HEK293T (cell line): ENCODE data around the gene GRB14.

Source experiments
- FOXA1 ChIP-seq: fragments of 450-650 bp; IDR thresholded peaks from 2 replicates; pipeline ENCODE4 v1.6.1; 2016; ENCODE audit warnings: mild to moderate bottlenecking
- FOXM1 ChIP-seq: fragments of 450-650 bp; IDR thresholded peaks from 2 replicates; pipeline ENCODE4 v1.6.1; 2017; ENCODE audit warnings: mild to moderate bottlenecking, borderline replicate concordance
- SUZ12 ChIP-seq: fragments of 450-650 bp; IDR thresholded peaks from 2 replicates; pipeline ENCODE4 v1.6.1; 2016; ENCODE audit warnings: mild to moderate bottlenecking

- TF ChIP-seq FOXA1, result no peak
- TF ChIP-seq SUZ12, result no peak
- TF ChIP-seq FOXM1, result no peak
These were observed 20.5 kb downstream of the GRB14 start for GRCh38 chr2:164600763-164601162.
